GM21737 (cell line): ENCODE results near the gene FBXL14.

Source experiments
- ATAC-seq: cut with Tn5 transposase; IDR thresholded peaks from one replicate; pipeline ENCODE4 v1.9.1; 2021; ENCODE audit warnings: mild to moderate bottlenecking, moderate library complexity; ENCODE audit not compliant: unreplicated experiment

The FBXL14 gene

GRCh38 chr12:1517734-1518525 is 76.5 kb downstream of the FBXL14 start:
- no peak for ATAC-seq

- no peak for ATAC-seq
Measured at GRCh38 chr12:1517007-1517406, 77.4 kb downstream of the FBXL14 start.
